Heart right ventricle (tissue), 16 donors: ENCODE measurements around the gene PKNOX2. TPM values are rescaled to one million over a fixed set of nuclear protein-coding genes. Genes with fewer than 3 reads are reported as not detected.

ENCODE experiments used
- ATAC-seq, 8 donors: fragments of 200-7000 bp; cut with Tn5 transposase; one replicate each; pipeline ENCODE4 v1.9.1; 2020; ENCODE audit warnings: mild to moderate bottlenecking in 8 of 8, moderate library complexity in 8 of 8, moderate number of reproducible peaks in 1 of 8
- DNase-seq, 2 donors: peaks; one replicate each; pipeline ENCODE4 v3.0.0-alpha.2; 2020
- H3K27ac ChIP-seq, 10 donors: fragments of 200-600 bp; sonication (generic) in 2 of 10; one replicate each; pipeline versions ENCODE4 v1.5.0 to v1.8.0; 2020 to 2022; ENCODE audit warnings: mild to moderate bottlenecking in 3 of 10
- H3K27me3 ChIP-seq, 7 donors: fragments of 200-600 bp; one replicate each; pipeline ENCODE4 v1.8.0; 2021 to 2022; ENCODE audit warnings: mild to moderate bottlenecking in 2 of 7
- H3K36me3 ChIP-seq, 9 donors: fragments of 200-600 bp; sonication (generic) in 1 of 9; one replicate each; pipeline versions ENCODE4 v1.5.0 to v1.8.0; 2020 to 2022; ENCODE audit warnings: mild to moderate bottlenecking in 2 of 9
- H3K4me1 ChIP-seq, 9 donors: fragments of 200-600 bp; sonication (generic) in 1 of 9; one replicate each; pipeline versions ENCODE4 v1.5.0 to v1.8.0; 2020 to 2022; ENCODE audit warnings: mild to moderate bottlenecking in 4 of 9
- H3K4me3 ChIP-seq, 10 donors: fragments of 200-600 bp; sonication (generic) in 2 of 10; one replicate each; pipeline versions ENCODE4 v1.5.0 to v1.8.0; 2020 to 2022; ENCODE audit warnings: mild to moderate bottlenecking in 7 of 10, moderate library complexity in 2 of 10
- H3K9me3 ChIP-seq, 11 donors: fragments of 200-600 bp in 10 of 11; sonication (generic) in 2 of 11; one replicate each; pipeline versions ENCODE4 v1.5.0 to v1.8.0; 2013 to 2022; ENCODE audit warnings: mild to moderate bottlenecking in 2 of 11, control low read depth in 1 of 11, moderate library complexity in 1 of 11
- WGBS, 2 donors: extraction: QIAGEN DNeasy Blood & Tissue Kit; methylation state at CpG; one replicate each; pipeline ENCODE4 v1.1.7; 2013; ENCODE audit warnings: inconsistent platforms in 1 of 2; 5-methylcytosine and 5-hydroxymethylcytosine counted together
- intact Hi-C, 10 donors: fragments of 100-400 bp; cut with DNase I; formaldehyde crosslinking; loops; one replicate each; pipeline versions ENCODE4 v1.11.1 to v1.14.2; 2022
- polyA plus RNA-seq, 2 donors: library from polyadenylated mRNA; stranded (reverse); fragments of 200-250 nt; gene quantifications; one replicate each; pipeline ENCODE4 v1.2.3, GENCODE V29; 2013
- total RNA-seq, 10 donors: library from RNA; stranded (reverse); fragmentation: NEBNext Ultra II Directional in 3 of 10; extraction: Animal tissue kit (Norgen Biotek cat#: 25700) in 3 of 10; gene quantifications; one replicate each; pipeline versions ENCODE4 v1.2.1 to v1.2.4, GENCODE V29; 2021 to 2023
- TF ChIP-seq, protein P1 (sequence below), 9 donors: fragments of 200-600 bp; sonication (generic) in 2 of 9; IDR thresholded peaks; one replicate each; pipeline versions ENCODE4 v1.5.0 to v1.8.0; 2021 to 2022; ENCODE audit warnings: antibody characterized with exemption in 9 of 9, mild to moderate bottlenecking in 5 of 9, moderate library complexity in 1 of 9
- donor health status: Arrhythmogenic right ventricular cardiomyopathy.
- donor health status: ischemic (EF 13 %, LVEDD 7.1; RV severe dilation, severe dysfunction).
- donor health status: healthy with polysubstance abuse.
- donor health status: DM: no; HTN: yes; CAD: no.
- donor health status: DM: no; HTN: no; CAD: no.
- donor health status: ischemic (EF 25% LVEDD 6.9; RV normal size, moderate dysfunction).
- donor health status: ischemic (EF 25% LVEDD 5.7; RV mildly dilated, moderate dysfunction).
- donor health status: healthy.
- donor health status: DM: yes; HTN: yes; CAD: no.
- donor health status: Ischemic cardiomyopathy.
- donor health status: ischemic (EF 35%, LVEDD 5.7; RV mildly dilated, moderate dysfunction).
- donor health status: nonischemic (EF 11% LVEDD 7.7; RV severe dilation, severe dysfunction).
- donor health status: DM: yes; HTN: yes; CAD: no.
- donor health status: PGD.
- donor health status: ischemic (EF 29% LVEDD 5.4; RV normal size, mild dysfunction).
- donor health status: nonischemic (EF 23%, LVEDD 6.1; RV moderate dilation, normal function).

PKNOX2 gene
- total and polyA plus RNA-seq, 12 donors = 2.5 to 5.8 (median 4.5) TPM

DNA sequence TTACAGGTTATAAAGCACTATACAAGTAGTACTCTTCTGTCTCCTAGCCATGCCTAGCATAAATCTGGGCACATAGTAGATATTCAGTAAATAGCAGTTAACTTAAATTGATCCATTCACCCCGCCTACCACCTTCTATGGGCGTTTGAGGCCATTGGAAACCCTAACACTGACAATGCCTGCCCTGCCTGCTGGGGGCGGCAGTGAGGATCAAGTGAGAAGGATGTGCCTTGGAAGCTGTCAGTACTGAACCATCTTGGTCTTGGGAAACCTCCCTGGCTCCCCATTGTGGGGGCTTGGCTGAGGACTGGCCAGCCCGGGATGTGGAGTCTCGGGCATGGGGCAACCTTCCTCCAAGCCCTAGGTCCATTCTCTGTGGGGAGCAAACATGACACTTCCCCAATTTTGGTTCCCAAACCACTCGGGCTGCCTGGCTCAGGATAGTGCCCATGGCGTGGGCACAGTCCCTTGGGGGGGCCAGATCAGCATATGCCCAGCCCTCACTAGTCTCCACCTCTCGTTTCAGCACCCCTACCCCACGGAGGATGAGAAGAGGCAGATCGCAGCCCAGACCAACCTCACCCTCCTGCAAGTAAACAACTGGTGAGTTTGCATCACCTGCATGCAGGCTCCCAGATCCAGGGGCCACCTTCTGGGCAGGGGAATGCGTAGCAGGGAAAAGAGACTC, 264.1 kb downstream of the PKNOX2 start:
- DNase-seq = no peak

DNA sequence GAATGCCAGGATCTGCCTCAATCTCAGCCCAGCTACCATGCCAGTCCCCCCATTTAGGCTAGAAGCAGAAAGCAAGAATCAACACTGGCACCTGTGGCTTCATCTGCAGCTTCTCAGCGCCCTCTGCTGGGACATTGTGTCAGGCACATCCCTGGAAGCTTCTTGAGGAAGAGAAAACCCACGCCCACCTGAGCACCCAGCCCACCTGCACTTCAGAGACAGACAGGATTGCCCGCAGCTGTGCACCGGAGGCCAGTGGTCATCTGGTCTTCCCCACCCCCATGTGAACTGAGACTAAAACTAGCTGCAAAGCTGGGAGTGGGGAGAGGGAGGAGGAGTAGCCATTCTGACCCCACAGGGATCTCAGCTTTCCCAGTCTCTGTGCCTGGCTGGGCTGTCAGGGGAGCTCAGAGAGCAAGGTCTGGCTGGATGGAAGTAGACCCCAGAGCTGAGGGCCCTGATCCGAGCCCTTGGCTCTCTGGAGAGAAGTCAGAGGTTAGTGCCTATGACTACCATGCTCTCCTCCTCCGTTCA, 264.7 kb downstream of the PKNOX2 start:
- Histone ChIP-seq H3K36me3 (peaks cover 0 to 13% (median 0%) of the 10 kb centered on the region in 9 donors), H3K4me1 (peaks cover 0 to 44% (median 16%) of the 10 kb centered on the region in 9 donors), H3K9me3 (no peaks in the 10 kb centered on the region), H3K27ac (no peak overlapping the region), H3K27me3 (no peaks in the 10 kb centered on the region), H3K4me3 (no peak overlapping the region)
- TF ChIP-seq, protein P1, sequence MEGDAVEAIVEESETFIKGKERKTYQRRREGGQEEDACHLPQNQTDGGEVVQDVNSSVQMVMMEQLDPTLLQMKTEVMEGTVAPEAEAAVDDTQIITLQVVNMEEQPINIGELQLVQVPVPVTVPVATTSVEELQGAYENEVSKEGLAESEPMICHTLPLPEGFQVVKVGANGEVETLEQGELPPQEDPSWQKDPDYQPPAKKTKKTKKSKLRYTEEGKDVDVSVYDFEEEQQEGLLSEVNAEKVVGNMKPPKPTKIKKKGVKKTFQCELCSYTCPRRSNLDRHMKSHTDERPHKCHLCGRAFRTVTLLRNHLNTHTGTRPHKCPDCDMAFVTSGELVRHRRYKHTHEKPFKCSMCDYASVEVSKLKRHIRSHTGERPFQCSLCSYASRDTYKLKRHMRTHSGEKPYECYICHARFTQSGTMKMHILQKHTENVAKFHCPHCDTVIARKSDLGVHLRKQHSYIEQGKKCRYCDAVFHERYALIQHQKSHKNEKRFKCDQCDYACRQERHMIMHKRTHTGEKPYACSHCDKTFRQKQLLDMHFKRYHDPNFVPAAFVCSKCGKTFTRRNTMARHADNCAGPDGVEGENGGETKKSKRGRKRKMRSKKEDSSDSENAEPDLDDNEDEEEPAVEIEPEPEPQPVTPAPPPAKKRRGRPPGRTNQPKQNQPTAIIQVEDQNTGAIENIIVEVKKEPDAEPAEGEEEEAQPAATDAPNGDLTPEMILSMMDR (IDR thresholded peaks at IDR 0.05) = peak; percentile 39 to 74 (median 65)
- DNase-seq = peak; percentile 53 to 64
- intact Hi-C loops = loop anchor here in 4 of 10 donors (5.0 to 10.0 kb wide), 4 partner anchors 267 to 474 kb away; partner anchors contain the start of genes CCDC15 (in 1 of the 4) and PKNOX2 (in 1 of the 4)
- 41 to 42% methylated on average over 6 of the region's 6 CpGs for WGBS, 2 donors
- peak in 1 of 8 donors; percentile 57 for ATAC-seq

More for the DNA sequence above, 264.1 kb downstream of the PKNOX2 start:
- H3K4me3 ChIP-seq = no peak overlapping the region
- WGBS, 2 donors = 70 to 74% methylated on average over 11 of the region's 11 CpGs
- H3K9me3 ChIP-seq = no peaks in the 10 kb centered on the region
- peaks cover 0 to 44% (median 16%) of the 10 kb centered on the region in 9 donors for H3K4me1 ChIP-seq
- intact Hi-C loops = loop anchor here in 4 of 10 donors (5.0 to 10.0 kb wide), 4 partner anchors 266 to 474 kb away; partner anchors contain the start of genes CCDC15 (in 1 of the 4) and PKNOX2 (in 1 of the 4)
- H3K27ac ChIP-seq = no peak overlapping the region
- peaks cover 0 to 13% (median 0%) of the 10 kb centered on the region in 9 donors for H3K36me3 ChIP-seq
- TF ChIP-seq, protein P1 (IDR thresholded peaks at IDR 0.05) = no peak
- no peaks in the 10 kb centered on the region for H3K27me3 ChIP-seq
- ATAC-seq = no peak

DNA sequence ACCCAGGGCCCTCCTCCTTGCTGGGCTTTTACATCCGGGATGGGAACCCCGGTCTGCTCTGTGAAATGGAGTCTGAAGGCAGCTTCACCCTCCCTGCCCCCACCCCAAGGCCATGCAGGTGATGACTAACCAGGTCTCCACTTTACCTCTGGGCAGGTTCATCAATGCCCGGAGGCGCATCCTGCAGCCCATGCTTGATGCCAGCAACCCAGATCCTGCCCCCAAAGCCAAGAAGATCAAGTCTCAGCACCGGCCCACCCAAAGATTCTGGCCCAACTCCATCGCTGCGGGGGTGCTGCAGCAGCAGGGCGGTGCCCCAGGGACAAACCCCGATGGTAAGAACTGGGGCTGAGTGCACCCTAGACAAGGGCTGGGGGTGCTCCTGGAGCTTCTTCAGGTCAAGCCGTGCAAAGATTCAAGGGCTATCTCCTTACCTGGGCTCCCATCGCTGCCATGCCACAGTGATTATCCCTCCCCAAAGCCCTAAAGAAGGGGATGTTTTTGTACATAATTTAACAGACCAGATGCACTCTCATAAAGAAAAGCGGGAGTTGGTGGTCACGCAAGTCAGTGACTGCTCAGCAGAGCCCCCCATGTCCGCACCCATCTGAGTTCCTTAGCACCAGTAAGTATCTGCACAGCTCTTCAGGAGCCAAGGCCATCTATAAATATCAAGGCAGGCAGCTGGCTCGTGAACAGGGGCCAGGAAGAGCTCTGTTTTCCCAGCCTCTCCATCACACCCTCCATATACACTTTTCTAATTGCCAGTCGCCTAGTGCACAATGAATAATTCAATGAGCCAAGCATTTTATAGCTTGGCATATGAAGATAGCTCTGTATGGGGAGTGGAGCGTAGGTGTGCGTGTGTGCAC, 265.5 kb downstream of the PKNOX2 start:
- TF ChIP-seq, protein P1 (IDR thresholded peaks at IDR 0.05) = no peak
- peaks cover 0 to 36% (median 14%) of the 10 kb centered on the region in 9 donors for H3K4me1 ChIP-seq
- peaks cover 0 to 13% (median 0%) of the 10 kb centered on the region in 9 donors for H3K36me3 ChIP-seq
- intact Hi-C loops = loop anchor here in 7 of 10 donors (5.0 to 10.0 kb wide), 6 partner anchors 268 to 475 kb away; partner anchors contain the start of genes CCDC15 (in 2 of the 7) and PKNOX2 (in 1 of the 7)
- no peak overlapping the region for H3K4me3 ChIP-seq
- no peaks in the 10 kb centered on the region for H3K27me3 ChIP-seq
- 81 to 83% methylated on average over 18 of the region's 18 CpGs for WGBS, 2 donors
- H3K9me3 ChIP-seq = no peaks in the 10 kb centered on the region
- ATAC-seq (peak in 4 of 8 donors; percentile 24 to 54 (median 38)), DNase-seq (no peak)
- no peak overlapping the region for H3K27ac ChIP-seq

DNA sequence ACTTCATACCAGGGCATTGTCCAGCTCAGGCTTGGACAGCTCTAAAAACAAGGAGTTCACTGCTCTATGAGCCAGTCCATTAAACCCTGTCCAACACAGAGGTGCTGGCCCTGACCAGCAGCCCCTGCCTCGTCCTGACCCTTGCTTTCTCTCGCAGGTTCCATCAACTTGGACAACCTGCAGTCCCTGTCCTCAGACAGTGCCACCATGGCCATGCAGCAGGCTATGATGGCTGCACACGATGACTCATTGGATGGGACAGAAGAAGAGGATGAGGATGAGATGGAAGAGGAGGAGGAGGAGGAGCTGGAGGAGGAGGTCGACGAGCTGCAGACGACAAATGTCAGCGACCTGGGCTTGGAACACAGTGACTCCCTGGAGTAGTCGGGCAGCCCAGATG, 266.5 kb downstream of the PKNOX2 start:
- Histone ChIP-seq H3K4me1 (peaks cover 0 to 27% (median 8%) of the 10 kb centered on the region in 9 donors), H3K36me3 (peaks cover 0 to 13% (median 0%) of the 10 kb centered on the region in 9 donors), H3K27ac (no peak overlapping the region), H3K9me3 (no peaks in the 10 kb centered on the region), H3K4me3 (no peak overlapping the region), H3K27me3 (no peaks in the 10 kb centered on the region)
- DNase-seq (no peak), ATAC-seq (no peak)
- intact Hi-C loops = loop anchor here in 3 of 10 donors (5.0 to 10.0 kb wide), 4 partner anchors 336 to 476 kb away; partner anchors contain the start of gene CCDC15 (in 1 of the 3)
- TF ChIP-seq, protein P1 (IDR thresholded peaks at IDR 0.05) = no peak
- 76 to 78% methylated on average over 8 of the region's 8 CpGs for WGBS, 2 donors
